Activated CD4-positive, alpha-beta T cell treated with anti-CD3 and anti-CD28 coated beads for 4 hours (primary cell): ENCODE results near the gene GTF2H2.
"Not testable (repeated sequence)": the region's sequence is repeated elsewhere in the genome, so short reads cannot be mapped to it uniquely, and the experiment has no call there.

ENCODE experiments used
- DNase-seq, 2 donors: peaks; one replicate each; pipeline ENCODE4 v3.0.0-alpha.2; 2020

GTF2H2 gene

GRCh38 chr5:71067262-71067928 is at the start of gene GTF2H2:
Gene GTF2H2 (minus strand): TSS chr5:71067676. CDS start chr5:71062763, 4,913 bp downstream.
- not testable (repeated sequence) for DNase-seq

- not testable (repeated sequence) for DNase-seq
These were observed 42.3 kb upstream of the GTF2H2 start for GRCh38 chr5:71109730-71110275.

- DNase-seq: not testable (repeated sequence)
These were observed 32.5 kb upstream of the GTF2H2 start for GRCh38 chr5:71099996-71100395.

GRCh38 chr5:71097930-71098203 is 30.4 kb upstream of the GTF2H2 start:
- not testable (repeated sequence) for DNase-seq

DNA sequence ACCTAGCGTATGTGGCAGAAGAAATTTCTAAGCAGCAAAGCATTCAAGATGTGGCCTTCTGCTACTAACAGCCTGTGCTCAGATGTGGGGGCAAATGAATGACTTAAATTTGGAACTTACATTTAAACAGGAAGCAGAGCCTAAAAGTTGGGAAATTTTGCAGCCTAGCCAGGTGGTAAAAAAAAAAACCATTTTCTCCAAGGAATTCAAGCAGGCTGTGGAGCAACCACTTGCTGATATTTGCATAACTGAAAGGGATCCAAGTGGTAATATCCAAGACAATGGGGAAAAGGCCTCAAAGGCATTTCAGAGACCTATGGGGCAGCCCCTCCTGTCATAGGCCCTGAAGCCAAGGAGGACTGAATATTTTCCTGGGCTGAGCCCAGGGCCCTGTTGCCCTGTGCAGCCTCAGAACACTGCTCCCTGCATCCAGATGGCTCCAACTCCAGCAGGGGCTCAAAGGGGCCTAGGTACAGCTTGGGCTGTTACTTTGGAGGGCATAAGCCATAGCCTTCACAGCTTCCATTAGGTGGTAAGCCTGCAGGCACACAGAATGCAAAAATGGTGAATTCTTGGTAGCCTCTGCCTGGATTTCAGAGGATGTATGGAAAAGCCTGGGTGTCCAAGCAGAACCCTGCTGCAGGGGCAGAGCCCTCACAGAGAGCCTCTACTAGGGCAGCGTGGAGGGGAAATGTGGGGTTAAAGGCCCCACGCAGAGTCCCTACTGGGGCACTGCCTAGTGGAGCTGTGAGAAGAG is 29.9 kb upstream of the GTF2H2 start:
- not testable (repeated sequence) for DNase-seq

DNA sequence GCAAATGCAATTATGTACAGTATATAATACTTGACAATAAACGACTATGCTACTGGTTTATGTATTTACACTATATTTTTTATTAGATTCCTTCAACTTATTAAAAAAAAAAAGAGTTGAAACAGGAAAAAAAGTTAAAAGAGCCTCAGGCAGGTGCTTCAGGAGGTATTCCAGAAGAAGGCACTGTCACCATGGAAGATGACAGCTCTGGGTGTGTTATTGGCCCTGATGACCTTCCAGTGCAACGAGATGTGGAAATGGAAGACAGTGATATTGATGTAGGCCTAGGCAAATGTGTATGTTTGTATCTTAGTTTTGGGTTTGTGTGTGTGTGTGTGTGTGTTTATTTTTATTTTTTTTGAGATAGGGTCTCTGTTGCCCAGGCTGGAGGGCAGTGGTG is 22.3 kb upstream of the GTF2H2 start:
- not testable (repeated sequence) for DNase-seq

GRCh38 chr5:71088754-71089153 is 21.3 kb upstream of the GTF2H2 start:
- not testable (repeated sequence) for DNase-seq

DNA sequence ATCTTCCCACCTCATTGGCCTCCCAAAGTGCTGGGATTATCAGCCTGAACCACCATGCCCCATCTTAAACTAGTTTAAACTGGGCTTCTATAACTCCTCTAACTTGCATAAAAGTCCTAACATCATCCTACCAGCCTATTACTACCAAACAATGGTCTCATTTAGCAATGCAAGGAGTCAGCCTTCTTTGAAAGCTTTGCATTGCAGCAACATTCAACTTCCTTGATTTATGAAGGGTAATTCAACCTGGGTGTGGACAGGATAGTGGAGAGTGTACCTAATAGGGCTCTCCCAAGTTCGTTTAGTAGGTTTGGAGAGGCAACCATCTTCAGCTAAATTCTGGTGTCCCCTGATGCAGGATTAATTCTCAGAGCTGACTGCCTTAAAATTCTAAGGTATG is 18.7 kb upstream of the GTF2H2 start:
- not testable (repeated sequence) for DNase-seq

- DNase-seq: not testable (repeated sequence)
These were observed 17.0 kb upstream of the GTF2H2 start for GRCh38 chr5:71084280-71085063.

DNA sequence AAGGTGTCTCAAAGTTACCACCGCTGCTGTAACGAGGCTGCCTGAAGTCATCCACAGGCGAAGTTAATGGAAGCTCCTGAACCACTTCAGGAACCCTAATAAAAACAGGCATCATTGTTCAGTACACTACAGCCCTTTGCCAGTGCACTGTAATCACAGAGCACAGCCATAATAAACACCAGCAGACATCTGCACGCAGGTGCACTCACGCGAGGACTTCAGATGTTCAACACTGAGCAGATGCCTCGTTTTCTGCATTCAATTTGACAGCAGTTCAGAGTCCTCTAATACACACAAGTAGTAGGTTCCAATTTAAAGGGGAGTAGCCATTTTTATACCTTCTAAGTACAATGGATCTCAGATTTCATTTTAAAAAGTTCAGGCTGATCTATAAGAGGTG is 15.4 kb upstream of the GTF2H2 start:
- not testable (repeated sequence) for DNase-seq

GRCh38 chr5:71082340-71082739 is 14.9 kb upstream of the GTF2H2 start:
- DNase-seq: not testable (repeated sequence)

DNA sequence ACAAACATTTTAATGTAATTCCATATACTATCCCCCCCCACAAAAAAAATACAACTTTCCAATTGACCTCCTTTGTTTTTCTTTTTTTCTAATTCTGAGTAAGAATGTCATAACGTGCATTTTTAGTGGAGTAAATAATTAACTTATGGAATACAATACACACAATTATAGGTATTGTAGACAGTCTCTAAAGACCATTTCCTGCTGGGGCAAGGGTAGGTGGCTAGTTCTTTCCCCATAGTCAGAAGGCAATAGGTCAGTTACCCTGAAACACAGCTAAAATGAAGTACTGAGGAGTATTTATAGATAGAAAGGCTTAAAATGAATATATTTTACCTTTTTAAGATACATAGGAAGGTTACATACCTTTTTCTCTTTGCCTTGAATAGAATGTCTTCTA is 6.2 kb downstream of the GTF2H2 start:
- not testable (repeated sequence) for DNase-seq

DNA sequence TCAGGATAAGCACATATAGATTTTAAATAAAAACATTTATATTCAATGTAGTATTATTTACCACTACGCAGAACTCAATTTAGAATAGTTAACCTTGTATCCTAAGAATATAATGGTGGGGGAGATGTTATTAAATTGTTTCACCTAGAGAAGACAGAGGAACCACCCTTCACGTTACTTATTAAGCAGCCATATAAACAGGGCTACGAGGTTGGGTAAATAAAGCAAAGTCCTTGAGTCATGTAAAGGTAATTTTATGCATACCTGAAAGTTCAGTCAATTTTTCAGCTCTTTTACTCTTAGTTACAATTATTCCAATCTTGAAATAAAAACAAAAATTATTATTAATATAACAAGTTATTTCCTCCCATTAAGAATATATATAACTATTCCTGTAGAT is 8.1 kb downstream of the GTF2H2 start:
- not testable (repeated sequence) for DNase-seq

GRCh38 chr5:71044808-71045207 is 22.7 kb downstream of the GTF2H2 start:
- not testable (repeated sequence) for DNase-seq

GRCh38 chr5:71044128-71044527 is 23.3 kb downstream of the GTF2H2 start:
- DNase-seq: not testable (repeated sequence)

GRCh38 chr5:71031046-71031776 is 36.3 kb downstream of the GTF2H2 start:
- not testable (repeated sequence) for DNase-seq

DNA sequence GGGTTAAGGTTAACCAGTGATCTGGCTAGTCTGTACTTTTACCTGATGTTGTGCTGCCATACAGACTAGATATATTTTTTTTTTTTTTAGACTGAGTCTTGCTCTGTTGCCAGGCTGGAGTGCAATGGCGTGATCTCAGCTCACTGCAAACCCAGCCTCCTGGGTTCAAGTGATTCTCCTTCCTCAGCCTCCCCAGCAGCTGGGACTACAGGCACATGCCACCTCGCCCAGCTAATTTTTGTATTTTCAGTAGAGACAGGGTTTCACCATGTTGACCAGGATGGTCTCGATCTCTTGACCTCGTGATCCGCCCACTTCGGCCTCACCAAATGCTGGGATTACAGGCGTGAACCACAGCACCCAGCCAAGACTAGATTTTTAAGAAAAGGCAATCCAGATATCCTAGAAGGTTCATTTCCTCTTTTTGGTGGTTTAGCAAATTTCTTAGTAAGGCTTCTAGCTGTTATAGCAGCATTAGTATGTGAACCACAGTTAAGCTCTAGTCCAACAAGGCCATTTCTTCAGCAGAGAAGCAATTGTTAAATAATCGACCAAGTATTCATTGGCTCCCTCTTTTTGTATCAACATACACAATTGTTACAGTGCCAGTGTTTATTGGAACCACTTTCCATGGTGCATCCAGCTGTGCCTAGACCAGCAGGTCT is 42.1 kb downstream of the GTF2H2 start, which contains the start of gene NAIP:
TSS of gene NAIP (minus strand) at position 51 of the 665 bp plus-strand sequence. CDS start 12,424 bp downstream, outside the sequence.
- not testable (repeated sequence) for DNase-seq

GRCh38 chr5:71020643-71021042 is 46.8 kb downstream of the GTF2H2 start:
- not testable (repeated sequence) for DNase-seq

DNA sequence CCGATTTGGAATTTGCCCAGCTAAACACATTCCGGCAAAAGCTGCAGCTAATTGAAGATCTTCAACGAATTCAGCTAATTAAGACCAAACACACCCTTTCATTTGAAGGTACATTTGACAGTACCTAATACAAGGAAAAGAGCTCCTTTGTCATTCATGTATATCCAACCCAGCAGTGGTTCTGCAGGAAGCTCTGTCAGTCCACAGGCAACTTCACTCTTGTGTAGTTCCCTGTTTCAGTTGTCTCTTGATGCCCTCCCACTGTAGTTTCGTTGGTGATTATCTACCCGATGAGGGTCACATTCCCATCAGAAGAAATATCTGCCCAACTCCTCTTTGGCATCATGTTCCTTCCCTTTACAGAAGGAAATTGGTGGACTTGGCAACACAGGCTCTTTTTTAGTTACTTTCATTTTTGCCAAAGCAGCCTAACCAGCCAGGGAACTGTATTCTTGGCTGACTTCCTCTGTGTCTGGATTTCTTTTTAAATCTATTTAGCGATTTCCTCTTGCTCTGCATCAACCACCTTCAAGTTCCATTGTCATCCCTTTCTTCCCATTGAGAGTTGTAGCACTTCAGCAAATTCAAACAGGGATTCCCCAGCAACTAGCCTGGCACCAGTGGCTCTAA is 49.0 kb downstream of the GTF2H2 start:
- not testable (repeated sequence) for DNase-seq

DNA sequence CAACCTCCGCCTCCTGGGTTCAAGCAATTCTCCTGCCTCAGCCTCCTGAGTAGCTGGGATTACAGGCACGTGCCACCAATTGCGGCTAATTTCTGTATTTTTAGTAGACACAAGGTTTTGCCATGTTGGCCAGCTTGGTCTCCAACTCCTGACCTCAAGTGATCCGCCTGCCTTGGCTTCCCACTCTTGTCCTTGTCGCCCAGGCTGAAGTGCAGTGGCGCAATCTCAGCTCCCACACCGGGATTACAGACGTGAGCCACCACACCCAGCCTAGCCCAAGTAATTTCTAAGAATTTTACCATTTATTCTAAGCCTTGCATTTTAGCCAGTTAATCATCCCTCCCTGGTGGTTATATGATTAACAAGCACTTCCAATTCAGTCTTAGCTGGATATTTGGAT is 53.3 kb downstream of the GTF2H2 start:
- no peak for DNase-seq

DNA sequence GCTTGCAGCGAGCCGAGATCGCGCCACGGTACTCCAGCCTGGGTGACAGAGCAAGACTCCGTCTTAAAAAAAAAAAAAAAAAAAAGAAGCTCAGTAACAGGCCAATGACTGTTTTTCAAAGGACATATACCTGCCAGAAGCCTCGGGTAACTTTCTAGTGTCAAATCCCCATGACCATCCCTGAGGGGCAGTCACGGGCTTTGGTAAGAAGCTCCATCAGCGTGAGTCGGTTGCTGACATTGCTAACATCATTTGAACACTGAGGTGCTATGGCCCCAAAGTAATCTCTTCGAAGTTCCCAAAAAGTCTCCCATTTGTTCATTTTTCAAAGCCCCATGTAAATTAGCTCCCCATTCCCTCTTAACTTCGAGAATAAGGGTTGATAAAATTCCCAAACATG is 53.9 kb downstream of the GTF2H2 start:
- no peak for DNase-seq
